ENCODE measurements around the gene TRNP1. TPM values are rescaled to one million over a fixed set of nuclear protein-coding genes. Genes with fewer than 3 reads are reported as not detected.

The TRNP1 gene
- total RNA-seq, 1 donor from 2014 or later = 16.2 TPM

DNA sequence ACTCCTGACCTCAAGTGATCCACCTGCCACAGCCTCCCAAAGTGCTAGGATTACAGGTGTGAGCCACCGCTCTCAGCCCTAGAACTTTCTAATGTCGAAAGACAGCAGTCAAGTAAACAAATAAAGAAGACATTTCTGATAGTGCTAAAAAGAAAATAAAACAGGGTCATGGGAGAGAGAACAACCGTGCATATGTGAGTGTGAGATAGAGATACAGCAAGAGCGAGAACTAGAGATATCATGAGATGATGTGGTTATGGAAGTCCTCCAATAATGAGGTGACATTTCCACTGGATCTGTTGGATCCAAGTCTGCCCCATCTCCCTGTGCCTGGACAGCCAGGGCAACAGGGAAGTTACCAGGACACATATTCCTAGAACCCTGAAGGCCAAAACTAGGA is 23.7 kb downstream of the TRNP1 start:
- Histone ChIP-seq H3K27me3 (no peaks in the 10 kb centered on the region), H3K27ac (no peak overlapping the region), H3K9me3 (no peaks in the 10 kb centered on the region), H3K4me1 (peaks cover 6% of the 10 kb centered on the region), H3K4me3 (no peak overlapping the region), H3K36me3 (no peaks in the 10 kb centered on the region)
- intact Hi-C loops (cut with DNase I) = no loop called here
- TF ChIP-seq, protein P1, sequence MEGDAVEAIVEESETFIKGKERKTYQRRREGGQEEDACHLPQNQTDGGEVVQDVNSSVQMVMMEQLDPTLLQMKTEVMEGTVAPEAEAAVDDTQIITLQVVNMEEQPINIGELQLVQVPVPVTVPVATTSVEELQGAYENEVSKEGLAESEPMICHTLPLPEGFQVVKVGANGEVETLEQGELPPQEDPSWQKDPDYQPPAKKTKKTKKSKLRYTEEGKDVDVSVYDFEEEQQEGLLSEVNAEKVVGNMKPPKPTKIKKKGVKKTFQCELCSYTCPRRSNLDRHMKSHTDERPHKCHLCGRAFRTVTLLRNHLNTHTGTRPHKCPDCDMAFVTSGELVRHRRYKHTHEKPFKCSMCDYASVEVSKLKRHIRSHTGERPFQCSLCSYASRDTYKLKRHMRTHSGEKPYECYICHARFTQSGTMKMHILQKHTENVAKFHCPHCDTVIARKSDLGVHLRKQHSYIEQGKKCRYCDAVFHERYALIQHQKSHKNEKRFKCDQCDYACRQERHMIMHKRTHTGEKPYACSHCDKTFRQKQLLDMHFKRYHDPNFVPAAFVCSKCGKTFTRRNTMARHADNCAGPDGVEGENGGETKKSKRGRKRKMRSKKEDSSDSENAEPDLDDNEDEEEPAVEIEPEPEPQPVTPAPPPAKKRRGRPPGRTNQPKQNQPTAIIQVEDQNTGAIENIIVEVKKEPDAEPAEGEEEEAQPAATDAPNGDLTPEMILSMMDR (IDR thresholded peaks at IDR 0.05) = no peak
- DNase-seq = no peak
- no peak for ATAC-seq

DNA sequence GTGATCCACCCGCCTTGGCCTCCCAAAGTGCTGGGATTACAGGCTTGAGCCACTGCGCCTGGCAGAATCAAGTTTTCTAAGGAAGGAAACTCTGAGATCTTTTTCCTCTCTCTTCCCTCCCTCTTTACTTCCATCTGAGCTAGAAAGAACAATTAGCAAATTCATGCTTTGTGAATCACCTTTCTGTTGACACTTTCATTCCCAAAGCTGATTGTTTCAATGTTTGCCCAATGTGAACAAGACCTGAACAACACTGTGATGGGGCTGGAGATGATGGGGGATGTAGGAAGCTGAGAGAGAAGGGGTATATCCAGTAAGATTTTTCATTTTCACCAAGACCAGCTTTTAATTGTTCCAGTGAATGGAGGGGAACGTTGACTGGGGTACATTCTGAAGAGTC is 24.8 kb downstream of the TRNP1 start:
- peaks cover under 1% of the 10 kb centered on the region for H3K4me1 ChIP-seq
- no peak overlapping the region for H3K4me3 ChIP-seq
- TF ChIP-seq, protein P1 (IDR thresholded peaks at IDR 0.05) = no peak
- no peak for DNase-seq
- H3K9me3 ChIP-seq = no peaks in the 10 kb centered on the region
- intact Hi-C loops (cut with DNase I) = no loop called here
- H3K36me3 ChIP-seq = no peaks in the 10 kb centered on the region
- no peak overlapping the region for H3K27ac ChIP-seq
- no peak for ATAC-seq
- H3K27me3 ChIP-seq = no peaks in the 10 kb centered on the region

DNA sequence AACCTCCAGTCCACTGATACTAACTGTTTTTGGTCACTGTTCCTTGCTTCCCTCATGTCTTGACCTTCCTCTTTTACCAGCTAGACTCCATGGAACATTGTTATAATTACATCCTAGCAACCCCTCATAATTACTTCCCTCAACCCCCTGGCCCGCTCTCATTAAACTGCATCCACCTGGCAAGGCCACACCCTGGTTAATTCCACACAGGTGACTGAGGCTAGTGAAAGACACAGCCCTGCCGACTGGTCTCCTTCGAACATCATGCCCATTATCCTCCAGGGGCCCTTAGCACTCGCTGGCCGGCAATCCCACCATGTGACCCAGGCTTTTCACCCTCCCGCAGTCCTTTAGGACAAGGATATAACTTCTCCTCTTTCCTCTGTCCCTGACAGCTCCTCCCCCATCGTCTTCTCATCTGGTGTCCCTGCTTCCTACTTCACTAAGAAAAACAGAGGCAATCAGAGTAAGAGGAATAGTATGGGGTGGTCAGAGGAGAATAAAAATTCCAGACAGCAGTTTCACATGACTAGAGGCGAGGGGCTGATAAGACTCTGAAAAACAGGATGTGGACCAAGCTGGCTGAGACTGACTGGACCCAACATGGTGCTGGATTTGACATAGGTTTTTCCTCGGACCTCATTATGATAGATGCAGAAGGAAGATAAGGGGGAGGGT is 28.0 kb downstream of the TRNP1 start:
- DNase-seq = no peak
- TF ChIP-seq, protein P1 (IDR thresholded peaks at IDR 0.05) = no peak
- Histone ChIP-seq H3K4me1 (no peaks in the 10 kb centered on the region), H3K4me3 (no peak overlapping the region), H3K27ac (no peak overlapping the region), H3K9me3 (no peaks in the 10 kb centered on the region), H3K36me3 (no peaks in the 10 kb centered on the region), H3K27me3 (no peaks in the 10 kb centered on the region)
- no peak for ATAC-seq
- intact Hi-C loops (cut with DNase I) = no loop called here

DNA sequence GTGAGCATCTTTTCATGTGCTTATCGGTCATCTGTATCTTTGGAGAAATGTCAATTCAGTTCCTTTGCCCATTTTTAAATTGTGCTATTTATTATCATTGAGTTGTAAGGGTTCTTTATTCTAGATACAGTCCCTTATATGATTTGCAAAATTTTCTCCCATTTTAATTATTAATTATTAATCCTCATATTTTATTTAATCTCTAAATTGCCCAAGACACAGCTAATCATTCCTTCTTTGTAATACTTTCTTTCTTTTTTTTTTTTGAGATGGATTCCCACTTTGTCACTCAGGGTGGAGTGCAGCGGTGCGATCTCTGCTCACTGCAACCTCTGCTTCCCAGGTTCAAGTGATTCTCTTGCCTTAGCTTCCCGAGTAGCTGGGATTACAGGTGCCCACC is 32.2 kb downstream of the TRNP1 start:
- intact Hi-C loops (cut with DNase I) = no loop called here
- H3K27me3 ChIP-seq = no peaks in the 10 kb centered on the region
- DNase-seq = no peak
- H3K36me3 ChIP-seq = no peaks in the 10 kb centered on the region
- no peak overlapping the region for H3K4me3 ChIP-seq
- no peak for ATAC-seq
- H3K27ac ChIP-seq = no peak overlapping the region
- TF ChIP-seq, protein P1 (IDR thresholded peaks at IDR 0.05) = no peak
- peaks cover 17% of the 10 kb centered on the region for H3K4me1 ChIP-seq
- no peaks in the 10 kb centered on the region for H3K9me3 ChIP-seq

DNA sequence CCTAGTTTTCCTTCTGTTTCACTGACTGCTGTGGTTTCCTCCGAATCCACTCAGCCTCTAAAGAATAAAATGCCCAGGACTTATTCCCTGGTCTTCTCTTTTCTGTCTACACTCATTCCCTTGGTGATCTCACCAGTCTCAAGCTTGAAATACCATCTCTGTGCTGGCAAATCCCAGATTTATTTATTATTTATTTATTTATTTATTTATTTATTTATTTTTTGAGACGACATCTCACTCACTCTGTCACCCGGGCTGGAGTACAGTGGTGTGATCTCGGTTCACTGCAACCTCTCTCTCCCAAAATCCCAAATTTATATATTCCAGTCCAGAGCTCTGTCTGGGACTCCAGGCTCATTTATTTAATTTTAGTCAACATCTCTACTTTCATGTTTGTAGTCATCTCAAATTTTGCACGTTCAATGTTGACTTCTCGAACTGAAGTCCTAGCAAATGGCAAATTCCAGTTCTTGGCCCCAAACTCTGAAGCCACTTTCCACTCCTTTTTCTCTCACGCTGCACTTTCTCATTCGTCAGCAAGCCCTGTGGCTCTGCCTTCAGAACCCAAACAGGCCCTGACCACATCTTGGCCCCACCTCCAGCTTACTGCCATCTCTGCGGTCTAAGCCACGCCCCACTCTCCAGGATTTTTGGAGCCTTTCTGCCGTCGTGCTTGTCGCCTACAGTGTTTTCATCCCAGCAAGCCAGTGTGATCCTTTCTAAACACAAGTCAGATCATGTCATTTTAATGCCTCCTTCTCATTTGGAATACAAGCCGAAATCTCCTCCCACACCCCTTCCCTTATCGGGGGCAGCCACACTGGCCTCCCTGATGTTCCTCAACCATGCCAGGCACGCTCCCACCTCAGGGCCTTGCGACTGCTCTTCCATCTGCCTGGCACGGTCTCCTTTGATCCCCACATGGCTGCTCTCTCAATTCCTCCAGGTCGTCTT is 33.4 kb downstream of the TRNP1 start:
- peak; percentile 69 for ATAC-seq
- TF ChIP-seq, protein P1 (IDR thresholded peaks at IDR 0.05) = no peak
- intact Hi-C loops (cut with DNase I) = no loop called here
- Histone ChIP-seq H3K4me3 (no peak overlapping the region), H3K27ac (peak overlapping the region; percentile 32), H3K27me3 (no peaks in the 10 kb centered on the region), H3K9me3 (no peaks in the 10 kb centered on the region), H3K4me1 (peaks cover 25% of the 10 kb centered on the region), H3K36me3 (no peaks in the 10 kb centered on the region)
- peak; percentile 82 for DNase-seq

Data from upper lobe of right lung (tissue), 1 donor.